DND-41 (cell line): ENCODE results near the gene PIK3C3.

ENCODE experiments used
- ATAC-seq: fragments of 200-7000 bp; cut with Tn5 transposase; 3 replicates; pipeline ENCODE4 v1.9.1; 2021; ENCODE audit warnings: low read depth; ENCODE audit not compliant: insufficient read depth
- DNase-seq: peaks from one replicate; pipeline ENCODE4 v3.0.0-alpha.2; 2020
- H2AFZ ChIP-seq: 2 replicates; pipeline ENCODE4 v1.6.0; 2012; ENCODE audit warnings: low read depth, low read length
- H3K27ac ChIP-seq: 2 replicates; pipeline ENCODE4 v1.5.1; 2012; ENCODE audit warnings: low read length, inconsistent platforms
- H3K27me3 ChIP-seq: fragments of 200-600 bp; sonication (generic); 2 replicates; pipeline ENCODE4 v1.6.0; 2012; ENCODE audit warnings: low read length, mild to moderate bottlenecking, inconsistent platforms; ENCODE audit not compliant: insufficient read depth, poor library complexity
- H3K36me3 ChIP-seq: 2 replicates; pipeline ENCODE4 v1.5.1; 2012; ENCODE audit warnings: low read length, inconsistent platforms; ENCODE audit not compliant: insufficient read depth
- H3K4me1 ChIP-seq: 2 replicates; pipeline ENCODE4 v1.5.1; 2012; ENCODE audit warnings: mild to moderate bottlenecking, low read length; ENCODE audit not compliant: insufficient read depth
- H3K4me2 ChIP-seq: 2 replicates; pipeline ENCODE4 v1.6.0; 2012; ENCODE audit warnings: mild to moderate bottlenecking, moderate library complexity, low read length, inconsistent platforms; ENCODE audit not compliant: insufficient read depth
- H3K4me3 ChIP-seq, 2 experiments: fragments of 200-600 bp in 1 of 2; shearing (Covaris generic) in 1 of 2; 2 replicates each; pipeline ENCODE4 v1.5.1; 2012 to 2016; ENCODE audit warnings: inconsistent platforms in 2 of 2, low read length in 2 of 2, mild to moderate bottlenecking in 2 of 2, low read depth in 1 of 2, moderate library complexity in 1 of 2
- H3K79me2 ChIP-seq: 2 replicates; pipeline ENCODE4 v1.6.0; 2012; ENCODE audit warnings: low read length, inconsistent platforms; ENCODE audit not compliant: insufficient read depth
- H3K9ac ChIP-seq: 2 replicates; pipeline ENCODE4 v1.6.0; 2012; ENCODE audit warnings: low read depth, mild to moderate bottlenecking, inconsistent platforms, low read length, moderate library complexity
- H3K9me3 ChIP-seq: 2 replicates; pipeline ENCODE4 v1.5.1; 2012; ENCODE audit warnings: low read length, moderate library complexity, mild to moderate bottlenecking, inconsistent platforms; ENCODE audit not compliant: insufficient read depth, severe bottlenecking
- H4K20me1 ChIP-seq: 2 replicates; pipeline ENCODE4 v1.6.0; 2012; ENCODE audit warnings: low read length; ENCODE audit not compliant: insufficient read depth
- EZH2 ChIP-seq: IDR thresholded peaks from 3 replicates; pipeline ENCODE4 v1.6.1; 2012; ENCODE audit warnings: borderline replicate concordance, low read depth, mild to moderate bottlenecking, moderate library complexity, low read length, inconsistent platforms; ENCODE audit not compliant: severe bottlenecking
- TF ChIP-seq, protein P1 (sequence below): IDR thresholded peaks from 2 replicates; pipeline ENCODE4 v1.5.1; 2012; ENCODE audit warnings: borderline replicate concordance, low read length, moderate library complexity, mild to moderate bottlenecking; ENCODE audit not compliant: poor library complexity, severe bottlenecking; ENCODE audit errors: extremely low read depth

Gene PIK3C3

DNA sequence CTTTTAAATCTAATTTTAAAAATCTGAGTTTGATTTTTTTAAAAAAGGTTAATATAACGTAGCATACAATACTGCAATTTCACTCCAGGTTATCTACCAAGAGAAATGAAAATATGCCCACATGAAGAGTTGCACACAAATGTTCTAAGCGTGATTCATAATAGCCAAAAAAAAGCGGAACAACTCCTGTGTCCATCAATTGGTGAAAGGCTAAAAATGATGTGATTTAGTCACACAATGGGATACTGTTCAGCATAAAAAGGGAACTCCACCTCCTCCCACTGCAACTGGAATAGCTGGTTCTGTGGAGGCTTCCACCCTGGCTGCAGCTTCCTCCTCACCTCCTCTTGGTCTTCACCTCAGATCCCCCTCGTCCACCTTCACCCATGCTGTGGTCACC is 132.8 kb downstream of the PIK3C3 start:
- no peak overlapping the region for H3K4me3 ChIP-seq
- no peaks in the 10 kb centered on the region for H3K79me2 ChIP-seq
- H4K20me1 ChIP-seq = no peaks in the 10 kb centered on the region
- no peak for DNase-seq
- no peak overlapping the region for H2AFZ ChIP-seq
- TF ChIP-seq EZH2 = no peak
- TF ChIP-seq, protein P1, sequence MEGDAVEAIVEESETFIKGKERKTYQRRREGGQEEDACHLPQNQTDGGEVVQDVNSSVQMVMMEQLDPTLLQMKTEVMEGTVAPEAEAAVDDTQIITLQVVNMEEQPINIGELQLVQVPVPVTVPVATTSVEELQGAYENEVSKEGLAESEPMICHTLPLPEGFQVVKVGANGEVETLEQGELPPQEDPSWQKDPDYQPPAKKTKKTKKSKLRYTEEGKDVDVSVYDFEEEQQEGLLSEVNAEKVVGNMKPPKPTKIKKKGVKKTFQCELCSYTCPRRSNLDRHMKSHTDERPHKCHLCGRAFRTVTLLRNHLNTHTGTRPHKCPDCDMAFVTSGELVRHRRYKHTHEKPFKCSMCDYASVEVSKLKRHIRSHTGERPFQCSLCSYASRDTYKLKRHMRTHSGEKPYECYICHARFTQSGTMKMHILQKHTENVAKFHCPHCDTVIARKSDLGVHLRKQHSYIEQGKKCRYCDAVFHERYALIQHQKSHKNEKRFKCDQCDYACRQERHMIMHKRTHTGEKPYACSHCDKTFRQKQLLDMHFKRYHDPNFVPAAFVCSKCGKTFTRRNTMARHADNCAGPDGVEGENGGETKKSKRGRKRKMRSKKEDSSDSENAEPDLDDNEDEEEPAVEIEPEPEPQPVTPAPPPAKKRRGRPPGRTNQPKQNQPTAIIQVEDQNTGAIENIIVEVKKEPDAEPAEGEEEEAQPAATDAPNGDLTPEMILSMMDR = no peak
- H3K9me3 ChIP-seq = no peaks in the 10 kb centered on the region
- ATAC-seq = no peak
- peaks cover 4% of the 10 kb centered on the region; the same call in 1 of the 2 replicates for H3K36me3 ChIP-seq
- no peaks in the 10 kb centered on the region for H3K27me3 ChIP-seq
- no peaks in the 10 kb centered on the region for H3K4me1 ChIP-seq
- no peak overlapping the region for H3K9ac ChIP-seq
- no peak overlapping the region for H3K27ac ChIP-seq
- no peak overlapping the region for H3K4me2 ChIP-seq

DNA sequence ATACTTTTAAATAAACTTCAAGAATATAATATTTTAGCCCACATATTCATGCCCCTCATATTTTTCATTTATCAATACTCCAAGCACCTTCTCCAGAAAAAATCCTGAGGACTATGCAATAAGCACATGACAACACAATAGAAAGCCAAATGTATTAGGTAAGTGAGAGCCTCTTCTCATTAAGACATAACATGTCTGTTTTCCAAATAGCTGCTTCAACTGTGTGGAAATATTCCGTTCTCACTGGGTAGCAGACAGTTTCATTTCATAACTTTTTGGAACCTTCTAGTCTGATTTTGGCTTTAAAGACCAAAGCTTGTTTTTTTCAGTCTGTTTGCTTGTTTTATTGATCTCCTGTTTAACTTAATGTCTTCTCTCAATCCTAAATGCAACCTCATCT is 137.8 kb downstream of the PIK3C3 start:
- Histone ChIP-seq H3K4me1 (no peaks in the 10 kb centered on the region), H3K9ac (no peak overlapping the region), H2AFZ (no peak overlapping the region), H3K27me3 (no peaks in the 10 kb centered on the region), H3K36me3 (no peaks in the 10 kb centered on the region), H3K4me3 (no peak overlapping the region), H3K4me2 (no peak overlapping the region), H3K79me2 (no peaks in the 10 kb centered on the region), H4K20me1 (no peaks in the 10 kb centered on the region), H3K9me3 (no peaks in the 10 kb centered on the region), H3K27ac (no peak overlapping the region)
- DNase-seq = no peak
- no peak for ATAC-seq
- no peak for TF ChIP-seq EZH2
- TF ChIP-seq, protein P1 = no peak

- no peaks in the 10 kb centered on the region for H3K36me3 ChIP-seq
- H3K9ac ChIP-seq = no peak overlapping the region
- ATAC-seq (no peak), DNase-seq (no peak)
- no peaks in the 10 kb centered on the region for H3K4me1 ChIP-seq
- no peak overlapping the region for H2AFZ ChIP-seq
- TF ChIP-seq EZH2 = no peak
- TF ChIP-seq, protein P1 = no peak
- H3K4me3 ChIP-seq = no peak overlapping the region
- no peaks in the 10 kb centered on the region for H4K20me1 ChIP-seq
- H3K27ac ChIP-seq = no peak overlapping the region
- no peaks in the 10 kb centered on the region for H3K27me3 ChIP-seq
- no peaks in the 10 kb centered on the region for H3K9me3 ChIP-seq
- H3K4me2 ChIP-seq = no peak overlapping the region
- no peaks in the 10 kb centered on the region for H3K79me2 ChIP-seq
These were observed 139.8 kb downstream of the PIK3C3 start for GRCh38 chr18:42094875-42095274.

DNA sequence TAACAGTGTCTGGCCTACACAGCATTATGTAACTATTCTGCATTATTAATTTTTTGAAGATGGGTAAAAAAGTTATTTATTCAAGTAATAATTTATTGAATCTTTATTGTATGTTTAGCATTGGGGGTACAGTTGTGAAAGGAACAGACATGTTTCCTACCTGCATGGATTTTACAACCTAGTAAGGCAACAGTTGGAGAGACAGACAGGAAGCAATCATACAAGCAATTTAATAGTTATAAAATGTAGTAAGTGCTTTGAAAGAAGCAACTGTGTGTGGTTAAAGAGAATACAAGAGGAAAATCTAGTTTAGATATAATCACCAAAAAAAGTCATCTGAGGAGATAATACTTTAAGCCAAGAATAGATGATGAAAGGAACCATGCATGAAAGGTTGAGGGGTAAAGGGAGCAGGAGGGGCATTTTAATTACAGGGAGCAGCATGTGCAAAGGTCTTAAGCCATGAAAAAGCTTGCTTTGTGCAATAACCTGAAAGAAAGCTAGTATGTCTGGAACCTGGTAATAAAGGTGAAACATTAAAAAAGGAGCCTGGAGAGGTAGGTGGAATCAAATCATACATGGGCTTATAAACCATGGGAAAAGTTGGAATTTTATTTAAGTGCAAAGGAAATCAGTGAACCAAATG is 140.8 kb downstream of the PIK3C3 start:
- no peaks in the 10 kb centered on the region for H3K9me3 ChIP-seq
- TF ChIP-seq, protein P1 = no peak
- no peak for TF ChIP-seq EZH2
- H3K9ac ChIP-seq = no peak overlapping the region
- no peaks in the 10 kb centered on the region for H4K20me1 ChIP-seq
- H3K4me2 ChIP-seq = no peak overlapping the region
- H3K36me3 ChIP-seq = no peaks in the 10 kb centered on the region
- no peak for ATAC-seq
- no peaks in the 10 kb centered on the region for H3K27me3 ChIP-seq
- DNase-seq = no peak
- no peak overlapping the region for H2AFZ ChIP-seq
- no peak overlapping the region for H3K27ac ChIP-seq
- H3K79me2 ChIP-seq = no peaks in the 10 kb centered on the region
- H3K4me3 ChIP-seq = no peak overlapping the region
- H3K4me1 ChIP-seq = no peaks in the 10 kb centered on the region
